GM10266 (cell line): ENCODE data around the gene GBGT1.

Source experiments
- DNase-seq: peaks from one replicate; pipeline ENCODE4 v3.0.0; 2012; ENCODE audit errors: extremely low spot score
- TF ChIP-seq, protein P1 (sequence below): IDR thresholded peaks from 2 replicates; pipeline ENCODE4 v1.5.1; 2012; ENCODE audit warnings: mild to moderate bottlenecking, low read depth; ENCODE audit not compliant: control insufficient read depth, insufficient read depth; ENCODE audit errors: missing control alignments

The GBGT1 gene

DNA sequence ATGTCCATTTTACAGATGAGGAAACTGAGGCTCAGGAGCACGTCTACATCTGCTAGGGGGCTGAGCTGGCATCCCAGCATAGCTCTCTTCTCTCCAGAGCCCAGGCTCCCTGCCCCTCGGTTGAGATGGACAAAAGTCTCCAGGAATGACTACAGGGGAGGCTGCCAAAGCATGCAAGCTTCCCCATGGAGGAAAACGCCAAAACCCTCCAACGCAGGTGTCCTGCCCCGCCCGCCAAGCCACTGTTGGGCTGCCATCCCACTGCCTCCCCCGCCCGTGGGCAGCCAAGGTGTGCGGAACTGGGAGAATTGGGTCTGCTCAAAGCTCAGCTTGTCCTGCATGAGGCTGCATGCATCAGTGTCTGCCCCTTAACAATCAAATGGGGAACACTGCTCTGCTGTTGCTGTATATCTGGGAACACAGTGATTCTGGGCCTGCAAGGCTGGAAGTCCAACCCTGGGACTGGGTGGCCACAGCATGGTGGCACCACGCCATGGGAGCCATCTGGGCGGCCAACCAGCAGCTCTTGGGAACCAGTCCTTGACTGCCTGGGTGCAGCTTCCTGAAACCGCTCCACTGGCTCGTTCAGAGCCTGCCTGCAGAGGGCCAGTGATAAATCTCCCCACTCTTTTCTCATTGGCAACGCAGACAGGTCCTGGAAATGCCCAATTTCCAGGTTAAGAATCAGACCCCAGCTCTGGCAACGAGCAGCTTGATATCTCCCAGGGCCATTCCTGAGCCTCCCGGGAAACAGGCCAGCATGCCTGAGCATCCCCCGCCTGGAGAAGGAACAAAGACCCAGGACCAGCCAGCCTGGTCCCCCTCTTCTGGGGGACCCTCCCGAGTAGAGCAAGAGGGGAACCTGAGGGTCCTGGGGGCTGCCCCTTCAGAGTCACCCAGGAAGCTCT lies 46.2 kb downstream of the GBGT1 start:
- TF ChIP-seq, protein P1, sequence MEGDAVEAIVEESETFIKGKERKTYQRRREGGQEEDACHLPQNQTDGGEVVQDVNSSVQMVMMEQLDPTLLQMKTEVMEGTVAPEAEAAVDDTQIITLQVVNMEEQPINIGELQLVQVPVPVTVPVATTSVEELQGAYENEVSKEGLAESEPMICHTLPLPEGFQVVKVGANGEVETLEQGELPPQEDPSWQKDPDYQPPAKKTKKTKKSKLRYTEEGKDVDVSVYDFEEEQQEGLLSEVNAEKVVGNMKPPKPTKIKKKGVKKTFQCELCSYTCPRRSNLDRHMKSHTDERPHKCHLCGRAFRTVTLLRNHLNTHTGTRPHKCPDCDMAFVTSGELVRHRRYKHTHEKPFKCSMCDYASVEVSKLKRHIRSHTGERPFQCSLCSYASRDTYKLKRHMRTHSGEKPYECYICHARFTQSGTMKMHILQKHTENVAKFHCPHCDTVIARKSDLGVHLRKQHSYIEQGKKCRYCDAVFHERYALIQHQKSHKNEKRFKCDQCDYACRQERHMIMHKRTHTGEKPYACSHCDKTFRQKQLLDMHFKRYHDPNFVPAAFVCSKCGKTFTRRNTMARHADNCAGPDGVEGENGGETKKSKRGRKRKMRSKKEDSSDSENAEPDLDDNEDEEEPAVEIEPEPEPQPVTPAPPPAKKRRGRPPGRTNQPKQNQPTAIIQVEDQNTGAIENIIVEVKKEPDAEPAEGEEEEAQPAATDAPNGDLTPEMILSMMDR, result no peak
- no peak for DNase-seq

DNA sequence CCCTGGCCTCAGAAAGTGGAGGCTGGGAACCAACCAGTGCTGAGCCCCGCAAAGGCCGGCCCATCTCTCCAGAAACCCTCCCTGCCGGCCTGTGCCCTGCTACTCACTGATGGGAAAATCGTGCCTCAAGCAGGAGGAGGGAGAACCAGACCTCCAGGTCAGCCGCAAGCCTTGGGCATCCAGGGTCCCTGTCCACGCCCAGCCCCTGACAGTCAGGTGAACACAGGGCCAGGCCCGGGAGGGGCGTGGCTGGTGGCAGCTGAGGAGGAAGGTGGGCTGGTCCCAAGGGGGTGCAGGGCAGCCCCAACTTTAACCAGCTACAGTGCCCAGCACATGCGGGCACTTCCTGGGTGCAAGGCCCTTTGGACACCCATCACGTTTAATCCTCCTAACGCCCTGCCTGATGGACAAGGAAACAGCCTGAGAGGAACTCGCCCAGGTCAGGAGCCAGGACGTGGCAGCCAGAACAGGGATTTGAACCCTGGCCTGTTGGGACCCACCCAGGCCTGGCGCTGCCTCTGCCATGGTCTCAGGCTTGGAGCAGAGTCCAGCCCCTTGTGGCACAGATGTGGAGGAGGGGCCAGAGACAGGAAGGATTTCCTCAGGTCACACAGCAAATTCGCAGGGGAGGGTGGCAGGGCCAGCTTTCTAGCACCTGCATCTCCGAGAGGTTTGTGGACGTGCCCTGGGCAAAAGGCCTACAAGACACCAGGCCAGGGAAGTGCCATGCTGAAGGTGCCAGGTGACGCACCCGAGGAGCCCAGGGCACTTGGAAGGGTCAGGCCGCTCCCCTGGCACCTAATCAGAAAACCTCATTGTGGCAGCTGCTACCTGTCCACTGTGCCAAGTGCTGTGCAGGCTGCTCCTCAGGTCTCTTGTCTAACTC lies 47.1 kb downstream of the GBGT1 start:
- TF ChIP-seq, protein P1, result no peak
- no peak for DNase-seq

DNA sequence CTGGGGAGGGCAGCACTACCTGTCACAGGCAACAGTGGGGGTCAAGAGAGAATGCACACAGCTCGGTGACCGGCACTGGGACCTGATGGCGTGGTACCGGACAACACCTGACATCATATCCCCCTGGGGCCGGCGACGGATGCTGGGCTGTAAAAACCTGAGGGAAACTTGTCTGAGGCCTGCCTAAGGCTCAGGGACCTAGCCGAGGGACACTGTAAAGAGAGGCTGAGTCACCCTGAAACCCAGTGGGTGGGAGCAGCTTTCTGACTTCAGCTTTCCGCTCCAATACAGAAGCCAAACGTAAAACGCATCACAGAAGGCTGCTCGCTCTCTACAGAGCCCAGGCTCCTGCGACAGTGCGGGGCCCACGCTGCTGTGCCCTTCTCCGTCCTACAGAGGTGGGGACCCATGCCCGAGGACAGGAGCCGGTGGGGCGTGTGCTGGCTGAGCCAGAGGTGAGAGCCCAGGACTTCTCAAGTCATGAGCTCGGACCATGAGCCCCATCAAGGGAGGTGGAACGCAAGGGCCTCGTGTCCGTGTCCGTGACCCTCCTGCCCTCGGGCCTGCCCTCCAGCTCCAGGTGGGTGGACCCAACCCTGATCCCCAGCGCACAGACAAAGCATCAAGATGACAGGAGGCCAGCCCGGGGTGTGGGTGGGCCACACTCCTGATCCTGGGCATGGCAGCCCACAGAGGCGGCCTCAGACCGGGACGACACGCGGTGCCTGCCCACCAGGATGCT lies 47.9 kb downstream of the GBGT1 start:
- TF ChIP-seq, protein P1, result no peak
- peak; percentile 94 for DNase-seq

DNA sequence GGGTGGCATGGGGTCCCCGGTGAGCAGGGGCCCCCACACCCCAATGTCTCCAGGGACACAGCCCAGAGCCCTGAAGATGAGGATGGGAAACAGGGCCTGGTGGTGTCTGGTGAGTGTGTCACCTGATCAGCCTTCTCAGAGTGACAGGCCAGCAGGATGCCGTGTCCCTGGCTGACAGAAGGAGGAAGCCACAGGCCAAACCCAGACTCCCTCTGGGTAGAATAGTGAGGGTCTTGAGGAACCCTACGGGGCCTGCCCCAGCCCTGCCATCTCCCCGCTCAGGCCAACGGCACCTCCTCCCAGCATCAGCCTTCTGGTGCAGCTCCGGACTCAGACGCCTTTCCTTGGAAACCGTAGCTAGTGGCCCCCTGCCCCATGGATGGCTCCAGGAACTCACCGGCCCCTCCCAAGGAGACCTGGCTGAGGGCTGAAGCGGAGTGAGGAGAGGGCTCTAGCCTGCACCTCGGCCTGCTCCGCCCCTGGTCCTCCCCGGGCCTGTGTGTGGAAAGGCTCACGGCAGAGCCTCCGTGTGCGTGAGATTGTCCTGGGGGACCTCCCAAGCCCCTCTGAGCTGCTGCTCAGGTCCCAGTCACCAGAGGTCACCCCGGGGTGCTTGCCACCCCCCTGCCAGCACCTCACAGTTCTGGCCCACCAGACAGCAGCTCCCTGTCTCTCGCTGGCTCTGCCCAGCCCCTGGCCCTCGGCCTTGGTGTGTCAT lies 48.7 kb downstream of the GBGT1 start:
- DNase-seq, result no peak
- TF ChIP-seq, protein P1, result no peak

DNA sequence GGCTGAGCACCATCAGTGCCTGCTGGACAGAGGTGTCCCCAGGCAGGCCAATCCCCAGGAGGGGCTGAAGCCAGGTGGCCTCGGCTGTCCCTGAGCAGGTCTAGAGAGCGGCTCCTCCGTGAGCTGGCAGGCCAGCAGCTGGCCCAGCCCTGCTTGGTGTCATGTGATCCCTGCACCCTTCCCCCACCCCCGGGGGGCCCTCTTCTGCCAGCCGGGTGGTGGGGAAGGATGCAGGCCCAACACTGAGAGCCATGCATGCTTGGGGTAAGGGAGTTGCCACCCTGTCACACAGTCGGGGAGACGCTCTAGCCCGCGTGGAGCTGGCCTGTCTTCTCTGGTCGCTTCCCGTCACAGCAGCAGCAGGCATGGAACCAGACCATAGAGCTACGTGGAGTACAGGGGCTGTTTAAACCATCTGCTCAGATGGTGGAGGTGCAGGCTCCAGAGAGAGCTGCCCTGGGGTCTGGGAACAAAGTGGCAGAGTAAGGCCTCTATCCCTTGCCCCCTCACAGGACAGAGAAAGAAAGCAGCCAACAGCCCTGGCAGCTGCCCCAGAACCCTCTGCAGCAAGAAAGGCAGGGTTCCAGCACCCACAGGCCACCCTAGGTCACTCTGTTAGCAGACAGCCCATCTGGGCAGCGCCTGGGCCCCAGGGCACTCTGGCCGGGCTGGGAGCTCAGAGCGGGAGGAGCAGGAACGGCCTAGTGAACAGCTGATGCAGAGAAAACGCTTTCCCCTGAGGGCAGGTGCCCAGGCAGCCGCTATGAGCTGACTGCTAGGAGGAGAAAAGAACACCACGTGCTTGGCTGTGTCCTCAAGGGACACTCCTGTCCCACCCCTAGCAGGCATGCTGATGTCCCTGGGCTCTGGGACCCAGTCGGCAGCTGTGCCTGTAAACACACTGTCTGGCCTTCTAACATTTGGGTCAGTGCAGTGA lies 49.5 kb downstream of the GBGT1 start:
- no peak for DNase-seq
- TF ChIP-seq, protein P1, result no peak
